ENCODE data around the gene MTOR. TPM values are rescaled to one million over a fixed set of nuclear protein-coding genes. Genes with fewer than 3 reads are reported as not detected.
"Not testable (repeated sequence)": the region's sequence is repeated elsewhere in the genome, so short reads cannot be mapped to it uniquely, and the experiment has no call there.

The MTOR gene
- total RNA-seq, 2 experiments from 2014 or later, result 43.0 to 45.2 TPM

GRCh38 chr1:11286735-11287410 is 24.5 kb upstream of the MTOR start:
- Mint-ChIP-seq H3K36me3 (peaks cover 54% of the 10 kb centered on the region), H3K4me1 (peaks cover 55% of the 10 kb centered on the region), H3K9me3 (peaks cover 8% of the 10 kb centered on the region), H3K4me3 (no peak overlapping the region), H3K27me3 (no peaks in the 10 kb centered on the region), H3K27ac (no peak overlapping the region)
- no peak for DNase-seq

GRCh38 chr1:11285883-11286734 is 23.8 kb upstream of the MTOR start:
- Mint-ChIP-seq H3K36me3 (peaks cover 57% of the 10 kb centered on the region), H3K4me1 (peaks cover 58% of the 10 kb centered on the region), H3K4me3 (no peak overlapping the region), H3K9me3 (peaks cover 8% of the 10 kb centered on the region), H3K27ac (peak overlapping the region; percentile 12), H3K27me3 (no peaks in the 10 kb centered on the region)
- no peak for DNase-seq

DNA sequence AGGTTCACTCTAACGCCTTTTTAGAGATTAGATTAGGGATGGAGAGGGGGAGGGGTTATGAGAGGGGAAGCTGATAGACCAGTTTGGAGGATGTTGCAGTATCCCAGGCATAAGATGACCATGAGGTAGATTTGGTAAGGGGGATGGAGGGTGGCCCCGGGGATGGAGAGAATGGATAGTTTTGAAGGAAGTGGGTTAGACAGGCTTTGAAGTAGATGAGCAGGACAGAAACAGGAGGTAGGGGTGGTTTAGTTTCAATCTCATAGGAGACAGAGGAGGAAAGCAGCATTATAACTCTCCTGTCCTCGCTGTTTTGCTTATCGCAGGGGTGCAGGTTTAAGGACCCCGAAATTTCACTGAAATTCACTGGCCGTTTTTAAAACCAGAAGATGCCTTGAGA is 22.4 kb upstream of the MTOR start:
- DNase-seq, result no peak
- Mint-ChIP-seq H3K4me3 (peak overlapping the region; percentile 67), H3K27ac (peak overlapping the region; percentile 82), H3K4me1 (peaks cover 64% of the 10 kb centered on the region), H3K27me3 (no peaks in the 10 kb centered on the region), H3K9me3 (peaks cover 8% of the 10 kb centered on the region), H3K36me3 (peaks cover 60% of the 10 kb centered on the region)

DNA sequence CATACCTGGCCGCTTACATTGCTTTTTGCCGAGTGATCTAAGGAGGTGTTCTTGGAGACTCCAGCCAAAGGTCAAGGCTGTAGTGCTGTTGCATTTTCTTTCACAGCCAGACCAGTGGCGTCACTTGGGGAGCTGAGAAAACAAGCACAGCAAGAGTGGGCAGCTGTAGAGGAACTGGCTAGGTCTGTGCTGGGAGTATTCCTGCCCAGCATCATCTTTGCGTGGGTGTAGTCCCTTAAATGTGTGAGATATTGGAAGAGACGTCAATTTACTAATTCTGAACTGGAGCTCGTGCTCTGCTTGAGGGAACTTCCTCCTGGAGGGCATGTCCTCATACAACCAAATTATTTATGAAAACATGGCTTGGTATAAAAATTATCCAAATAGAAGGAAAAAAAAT is 20.8 kb upstream of the MTOR start:
- DNase-seq, result no peak
- peaks cover 67% of the 10 kb centered on the region for H3K36me3 Mint-ChIP-seq
- no peaks in the 10 kb centered on the region for H3K27me3 Mint-ChIP-seq
- H3K4me3 Mint-ChIP-seq, result peak overlapping the region; percentile 2
- peaks cover 8% of the 10 kb centered on the region for H3K9me3 Mint-ChIP-seq
- H3K4me1 Mint-ChIP-seq, result peaks cover 66% of the 10 kb centered on the region
- peak overlapping the region; percentile 57 for H3K27ac Mint-ChIP-seq

DNA sequence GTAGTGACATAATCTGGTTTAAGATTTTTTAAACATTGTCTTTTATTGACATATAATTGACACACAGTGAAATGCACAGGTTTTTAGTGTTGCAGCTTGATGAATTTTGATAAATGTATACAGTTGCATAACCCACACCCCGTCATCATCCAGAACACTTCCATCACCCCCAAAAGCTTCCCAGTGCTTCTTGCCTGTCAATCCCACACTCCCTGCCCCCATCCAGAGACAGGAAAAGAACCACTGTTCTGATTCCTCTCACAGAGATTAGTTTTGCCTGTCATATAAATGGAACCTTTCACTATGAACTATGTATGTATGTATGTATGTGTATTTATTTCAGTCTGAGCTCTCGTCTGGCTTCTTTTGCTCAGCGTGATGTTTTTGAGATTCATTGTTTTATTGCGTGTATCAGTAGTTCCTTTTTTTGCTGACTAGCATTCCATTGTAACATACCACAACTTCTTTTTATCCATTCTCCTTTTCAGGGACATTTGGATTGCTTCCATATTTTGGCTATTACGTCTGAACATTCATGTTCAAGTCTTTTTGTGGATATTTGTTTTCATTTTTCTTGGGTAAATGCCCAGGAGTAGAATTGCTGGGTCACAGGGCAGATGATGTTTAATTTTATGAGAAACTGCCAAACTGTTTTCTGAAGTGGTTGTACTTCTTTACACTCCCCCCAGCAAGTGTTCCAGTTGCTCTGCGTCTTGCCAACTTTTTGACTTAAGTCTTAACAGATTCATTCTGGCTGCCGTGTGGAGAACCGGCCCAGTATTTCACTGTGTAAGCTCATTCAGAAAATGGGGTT is 19.4 kb upstream of the MTOR start:
- H3K36me3 Mint-ChIP-seq, result peaks cover 72% of the 10 kb centered on the region
- H3K27me3 Mint-ChIP-seq, result no peaks in the 10 kb centered on the region
- DNase-seq, result no peak
- peak overlapping the region; percentile 90 for H3K27ac Mint-ChIP-seq
- peaks cover 8% of the 10 kb centered on the region for H3K9me3 Mint-ChIP-seq
- peak overlapping the region; percentile 44 for H3K4me3 Mint-ChIP-seq
- H3K4me1 Mint-ChIP-seq, result peaks cover 70% of the 10 kb centered on the region

DNA sequence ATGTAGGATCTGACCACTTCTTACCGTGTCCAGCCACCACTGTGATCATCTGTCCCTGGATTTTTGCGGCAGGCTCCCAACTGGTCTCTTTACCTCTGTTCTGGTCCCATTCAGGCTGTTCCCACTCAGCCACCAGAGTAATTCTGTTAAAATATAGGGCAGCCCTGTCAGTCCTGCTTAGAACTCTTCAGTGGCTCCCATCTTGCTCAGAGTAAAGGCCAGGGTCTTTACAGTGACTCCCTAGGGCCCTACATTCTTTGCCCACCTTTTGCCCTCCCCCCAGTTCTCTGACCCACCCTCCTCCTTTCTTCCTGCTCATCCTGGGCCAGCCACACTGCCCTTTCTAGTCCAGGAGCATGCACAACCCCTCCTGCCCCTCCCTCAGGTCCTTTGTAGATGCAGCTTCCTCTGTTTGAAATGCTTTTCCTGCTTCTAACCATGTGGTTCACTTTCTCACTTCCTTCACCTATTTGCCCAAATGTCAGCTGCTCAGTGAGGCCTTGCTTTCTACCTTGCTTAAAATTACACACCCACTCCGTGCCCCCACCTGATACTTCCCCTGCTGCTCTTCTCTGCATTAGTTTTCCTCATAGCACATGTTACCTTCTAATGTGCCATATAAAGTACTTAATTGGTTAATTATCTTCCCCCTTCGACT is 18.5 kb upstream of the MTOR start:
- peak overlapping the region; percentile 42 for H3K4me3 Mint-ChIP-seq
- DNase-seq, result no peak
- H3K4me1 Mint-ChIP-seq, result peaks cover 72% of the 10 kb centered on the region
- peak overlapping the region; percentile 90 for H3K27ac Mint-ChIP-seq
- peaks cover 76% of the 10 kb centered on the region for H3K36me3 Mint-ChIP-seq
- H3K27me3 Mint-ChIP-seq, result no peaks in the 10 kb centered on the region
- peaks cover 8% of the 10 kb centered on the region for H3K9me3 Mint-ChIP-seq

DNA sequence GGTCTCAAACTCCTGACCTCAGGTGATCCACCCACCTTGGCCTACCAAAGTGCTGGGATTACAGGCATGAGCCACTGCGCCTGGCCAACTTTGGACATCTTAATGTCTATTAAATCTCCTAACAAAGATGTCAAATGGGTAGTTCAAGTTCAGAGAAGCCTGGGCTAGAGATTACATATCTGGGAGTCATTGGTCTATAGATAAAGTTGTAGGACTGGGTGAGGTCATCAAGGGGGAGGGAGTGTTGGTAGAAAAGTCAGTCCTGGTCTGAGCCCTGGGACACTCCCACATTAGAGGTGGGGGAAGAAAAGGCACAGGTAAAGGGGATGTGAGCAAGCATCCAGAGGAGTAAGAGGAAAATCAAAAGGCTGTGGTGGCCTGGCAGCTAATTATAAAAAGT is 17.3 kb upstream of the MTOR start:
- H3K4me1 Mint-ChIP-seq, result peaks cover 68% of the 10 kb centered on the region
- H3K4me3 Mint-ChIP-seq, result no peak overlapping the region
- H3K9me3 Mint-ChIP-seq, result peaks cover 8% of the 10 kb centered on the region
- peak overlapping the region; percentile 90 for H3K27ac Mint-ChIP-seq
- peaks cover 78% of the 10 kb centered on the region for H3K36me3 Mint-ChIP-seq
- no peaks in the 10 kb centered on the region for H3K27me3 Mint-ChIP-seq
- DNase-seq, result no peak

GRCh38 chr1:11279152-11279551 is 16.8 kb upstream of the MTOR start:
- Mint-ChIP-seq H3K4me3 (no peak overlapping the region), H3K27ac (peak overlapping the region; percentile 19), H3K27me3 (no peaks in the 10 kb centered on the region), H3K4me1 (peaks cover 64% of the 10 kb centered on the region), H3K36me3 (peaks cover 78% of the 10 kb centered on the region), H3K9me3 (peaks cover 8% of the 10 kb centered on the region)
- DNase-seq, result no peak

DNA sequence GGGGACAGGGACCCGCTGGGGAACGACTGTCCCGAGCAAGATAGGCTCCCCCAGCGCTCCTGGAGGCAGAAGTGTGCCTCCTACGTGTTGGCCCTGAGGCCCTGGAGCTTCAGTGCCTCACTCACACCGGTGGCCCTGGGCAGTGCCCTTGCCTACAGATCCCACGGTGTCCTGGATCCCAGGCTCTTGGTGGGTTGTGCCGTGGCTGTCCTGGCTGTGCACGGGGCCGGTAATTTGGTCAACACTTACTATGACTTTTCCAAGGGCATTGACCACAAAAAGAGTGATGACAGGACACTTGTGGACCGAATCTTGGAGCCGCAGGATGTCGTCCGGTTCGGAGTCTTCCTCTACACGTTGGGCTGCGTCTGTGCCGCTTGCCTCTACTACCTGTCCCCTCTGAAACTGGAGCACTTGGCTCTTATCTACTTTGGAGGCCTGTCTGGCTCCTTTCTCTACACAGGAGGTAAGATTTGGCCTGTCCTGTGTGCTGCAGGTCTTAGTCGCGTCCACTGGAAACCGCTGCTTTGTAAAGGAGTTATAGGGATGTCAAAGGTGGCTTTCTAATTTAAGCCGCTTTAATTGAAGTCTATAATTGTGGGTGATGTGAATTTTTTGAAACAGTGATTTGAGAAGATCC is 11.4 kb upstream of the MTOR start:
- no peaks in the 10 kb centered on the region for H3K9me3 Mint-ChIP-seq
- no peak for DNase-seq
- H3K36me3 Mint-ChIP-seq, result peaks cover 32% of the 10 kb centered on the region
- H3K27ac Mint-ChIP-seq, result peak overlapping the region; percentile 95
- H3K4me1 Mint-ChIP-seq, result peaks cover 22% of the 10 kb centered on the region
- H3K27me3 Mint-ChIP-seq, result no peaks in the 10 kb centered on the region
- H3K4me3 Mint-ChIP-seq, result peak overlapping the region; percentile 98

GRCh38 chr1:11272832-11273594 is 10.7 kb upstream of the MTOR start, which contains the start of gene UBIAD1:
UBIAD1 (plus strand) TSS chr1:11273198; CDS start chr1:11273532, 334 bp downstream.
- peak within 1 kb of the TSS; percentile 98 for H3K4me3 Mint-ChIP-seq
- H3K27me3 Mint-ChIP-seq, result no peaks in the 10 kb centered on the region
- peak within 1 kb of the TSS; percentile 95 for H3K27ac Mint-ChIP-seq
- no peaks in the 10 kb centered on the region for H3K9me3 Mint-ChIP-seq
- peaks cover 28% of the 10 kb centered on the region for H3K36me3 Mint-ChIP-seq
- peaks cover 22% of the 10 kb centered on the region for H3K4me1 Mint-ChIP-seq
- peak; percentile 85 for DNase-seq

DNA sequence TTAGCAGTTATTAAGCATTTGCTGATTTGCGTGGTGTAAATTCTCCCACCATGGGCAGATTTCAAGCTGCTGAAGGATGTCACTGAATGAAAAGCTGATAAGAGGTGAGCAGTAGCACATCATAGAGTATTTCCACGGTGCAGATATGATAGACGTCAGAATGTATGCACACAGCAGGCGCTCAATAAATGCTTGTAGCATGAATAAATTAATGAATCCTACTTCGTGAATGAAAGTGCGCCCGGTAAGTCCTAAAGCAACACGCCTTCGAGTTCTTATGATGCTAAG is 10.1 kb upstream of the MTOR start:
- no peaks in the 10 kb centered on the region for H3K27me3 Mint-ChIP-seq
- H3K36me3 Mint-ChIP-seq, result peaks cover 25% of the 10 kb centered on the region
- H3K4me3 Mint-ChIP-seq, result peak overlapping the region; percentile 50
- no peaks in the 10 kb centered on the region for H3K9me3 Mint-ChIP-seq
- H3K27ac Mint-ChIP-seq, result no peak overlapping the region
- no peak for DNase-seq
- peaks cover 19% of the 10 kb centered on the region for H3K4me1 Mint-ChIP-seq

GRCh38 chr1:11267350-11268337 is 5.3 kb upstream of the MTOR start:
- DNase-seq, H3K9me3 Mint-ChIP-seq, H3K27ac Mint-ChIP-seq, H3K4me1 Mint-ChIP-seq, H3K27me3 Mint-ChIP-seq, H3K4me3 Mint-ChIP-seq, H3K36me3 Mint-ChIP-seq: not testable (repeated sequence)
